Renal pelvis (tissue), 4 donors: ENCODE data around the gene TCF20. TPM values are rescaled to one million over a fixed set of nuclear protein-coding genes. Genes with fewer than 3 reads are reported as not detected.

Source experiments
- DNase-seq: peaks from one replicate; pipeline ENCODE4 v3.0.0-alpha.2; 2013
- polyA plus RNA-seq, 3 donors: library from polyadenylated mRNA; unstranded; fragments of 120-200 nt; gene quantifications; one replicate each; pipeline ENCODE4 v1.2.1, GENCODE V29; 2013; ENCODE audit not compliant: insufficient read length in 3 of 3

Gene TCF20
- polyA plus RNA-seq, 3 donors = 28.7 to 29.5 (median 29.2) TPM

DNA sequence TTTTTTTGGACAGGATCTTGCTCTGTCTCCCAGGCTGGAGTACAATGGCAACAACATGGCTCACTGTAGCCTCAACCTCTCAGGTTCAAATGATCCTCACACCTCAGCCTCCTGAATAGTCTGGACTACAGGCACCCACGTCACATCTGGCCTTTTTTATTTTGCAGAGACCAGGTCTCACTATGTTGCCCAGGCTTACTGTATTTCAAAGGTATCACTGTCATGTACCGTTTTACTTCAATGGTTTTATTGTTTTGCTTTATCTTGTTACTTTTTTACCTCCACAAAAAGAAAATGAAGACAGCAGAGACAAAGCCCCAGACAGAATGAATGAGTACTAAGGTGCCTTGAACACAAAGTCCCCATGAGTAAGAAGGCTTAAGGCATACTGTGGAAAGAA is 5.1 kb downstream of the TCF20 start:
- DNase-seq = no peak

DNA sequence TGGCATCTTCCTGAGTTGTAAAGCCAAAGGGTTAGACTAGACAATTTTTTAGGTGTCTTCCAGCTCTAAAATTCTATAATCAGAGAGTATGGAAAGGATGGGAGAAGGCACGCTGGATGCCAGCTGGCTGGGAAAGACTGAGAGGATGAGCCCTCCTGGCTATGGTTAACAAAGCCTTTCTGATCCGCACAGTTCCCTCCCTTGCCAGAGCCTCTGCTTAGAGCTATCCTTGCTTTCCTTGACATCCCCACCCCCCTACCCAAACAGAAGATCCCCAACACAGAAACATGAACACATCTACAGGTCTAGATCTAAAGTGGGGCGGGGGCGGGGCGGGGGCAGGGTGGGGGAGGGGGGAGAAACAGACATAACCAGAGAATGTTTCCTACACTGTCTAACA is 6.5 kb downstream of the TCF20 start:
- DNase-seq = no peak

DNA sequence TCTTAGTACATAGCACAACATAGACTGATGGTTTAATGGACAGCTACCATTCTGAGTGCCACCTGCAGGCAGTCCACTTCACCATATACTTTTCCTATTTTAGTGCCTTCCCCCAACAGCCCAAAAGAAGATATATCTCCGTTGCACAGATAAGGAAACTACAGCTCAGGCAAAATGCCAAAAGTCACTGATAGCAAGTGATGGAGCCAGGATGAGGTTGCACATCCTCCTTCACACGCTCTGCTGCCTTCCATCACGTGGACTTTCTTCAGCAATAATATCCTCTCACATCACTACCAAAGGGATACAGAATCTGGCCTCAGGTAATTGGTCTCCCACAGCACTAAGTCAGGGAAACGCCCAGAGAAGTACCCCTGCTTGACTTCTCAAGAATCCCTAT is 7.5 kb downstream of the TCF20 start:
- no peak for DNase-seq

DNA sequence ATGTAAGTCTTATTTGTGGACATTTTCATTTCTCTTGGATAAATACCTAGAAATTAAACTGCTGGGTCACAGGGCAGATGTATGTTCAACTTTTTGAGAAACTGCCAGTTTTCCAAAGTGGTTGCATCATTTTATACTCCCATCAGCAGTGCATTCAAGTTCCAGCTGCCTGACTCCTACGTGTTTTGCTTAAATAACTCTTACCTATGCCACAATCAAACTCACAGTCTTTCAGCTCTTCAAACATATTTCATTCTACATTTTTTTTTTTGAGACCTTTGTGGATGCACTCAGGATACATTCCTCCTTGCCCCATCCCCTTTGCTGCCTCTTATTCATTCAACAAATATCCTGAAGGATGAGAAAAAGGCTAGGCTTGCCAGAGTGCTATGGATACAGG is 9.2 kb downstream of the TCF20 start:
- DNase-seq = no peak

DNA sequence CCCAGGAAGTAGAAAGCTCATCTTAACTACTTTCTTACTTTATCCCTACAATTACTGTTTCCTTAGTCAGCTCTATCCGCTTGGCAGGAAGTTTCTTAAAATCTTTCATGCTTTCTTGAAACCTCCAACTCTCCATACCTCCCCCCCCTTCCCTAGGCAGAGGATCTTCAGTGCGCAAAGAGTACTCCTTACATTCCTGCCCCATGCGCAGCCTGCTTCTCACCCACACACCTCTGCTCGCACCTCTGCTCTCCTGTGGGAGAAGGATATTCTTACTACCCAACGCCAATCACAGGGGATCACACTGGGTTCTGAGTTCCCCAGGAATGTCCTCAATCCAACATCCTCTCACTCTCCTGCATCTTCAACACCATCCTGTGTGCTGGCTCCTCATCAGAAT is 12.3 kb downstream of the TCF20 start:
- DNase-seq = no peak

DNA sequence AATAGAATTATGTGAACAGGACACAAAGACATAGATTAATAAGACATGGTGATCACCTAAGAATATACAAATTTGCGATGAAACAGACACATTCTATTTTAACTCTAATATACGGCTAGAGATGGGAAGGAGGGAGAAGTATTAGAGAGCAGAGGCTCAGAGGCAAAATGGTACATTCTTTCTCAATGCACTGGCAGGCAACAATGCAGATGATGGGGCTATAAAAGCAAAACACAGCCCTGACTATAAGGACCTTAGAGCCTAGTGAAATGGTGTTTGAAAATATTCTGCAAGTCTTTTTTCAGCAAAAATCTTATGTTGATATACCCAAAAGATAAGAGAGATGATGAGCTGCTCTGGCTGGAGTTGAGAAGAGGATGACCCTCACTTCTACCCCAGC is 13.1 kb downstream of the TCF20 start:
- DNase-seq = no peak

DNA sequence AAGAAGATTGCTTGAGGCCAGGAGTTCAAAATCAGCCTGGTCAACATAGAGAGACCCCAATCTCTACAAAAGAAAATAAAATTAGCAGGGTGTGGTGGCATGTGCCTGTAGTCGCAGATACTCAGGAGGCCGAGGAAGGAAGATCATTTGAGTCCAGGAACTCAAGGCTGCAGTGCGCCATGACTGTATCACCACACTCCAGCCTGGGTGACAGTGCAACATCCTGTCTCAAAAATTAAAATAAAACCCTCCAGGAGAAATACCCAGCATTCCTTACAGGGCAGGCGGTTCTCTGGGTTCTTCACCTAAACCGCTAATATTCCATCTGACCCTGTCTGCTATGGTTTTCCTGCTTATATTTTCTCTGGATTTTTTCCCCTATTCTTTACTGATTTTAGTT is 13.5 kb downstream of the TCF20 start:
- no peak for DNase-seq

DNA sequence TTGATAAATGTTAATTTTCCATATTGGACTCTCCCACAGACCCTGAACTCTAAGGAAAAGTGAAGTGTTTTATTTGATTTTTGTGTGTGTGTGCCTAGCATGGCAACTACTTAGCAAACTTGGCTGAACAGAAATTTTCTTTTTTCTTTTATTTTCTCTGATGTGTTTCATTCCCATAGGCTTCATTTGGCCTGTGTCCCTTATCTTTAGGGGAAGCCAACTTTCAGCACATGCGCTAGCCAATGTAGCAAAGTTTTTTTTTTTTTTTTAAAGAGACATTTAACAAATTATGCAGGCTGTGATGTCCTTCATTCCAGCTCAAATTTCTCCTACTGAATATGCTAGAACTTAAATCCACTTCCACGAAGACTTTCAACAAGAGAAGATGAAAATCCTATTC is 14.2 kb downstream of the TCF20 start:
- DNase-seq = no peak

DNA sequence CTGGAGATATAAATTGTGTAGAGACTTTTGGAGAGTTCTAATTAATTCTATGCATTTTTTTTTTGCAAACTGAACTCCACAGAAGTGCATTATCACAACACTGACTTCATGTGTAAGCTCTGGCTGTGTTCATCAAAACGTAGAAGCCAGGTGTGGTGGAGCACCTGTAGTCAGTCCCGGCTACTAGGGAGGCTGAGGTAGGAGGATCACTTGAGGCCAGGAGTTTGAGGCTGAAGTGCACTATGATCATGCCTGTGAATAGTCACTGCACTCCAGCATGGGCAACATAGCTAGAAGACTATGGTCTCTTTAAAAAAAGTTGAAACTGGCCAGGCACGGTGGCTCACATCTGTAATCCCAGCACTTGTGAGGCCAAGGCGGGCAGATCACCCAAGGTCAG is 20.6 kb downstream of the TCF20 start:
- no peak for DNase-seq

DNA sequence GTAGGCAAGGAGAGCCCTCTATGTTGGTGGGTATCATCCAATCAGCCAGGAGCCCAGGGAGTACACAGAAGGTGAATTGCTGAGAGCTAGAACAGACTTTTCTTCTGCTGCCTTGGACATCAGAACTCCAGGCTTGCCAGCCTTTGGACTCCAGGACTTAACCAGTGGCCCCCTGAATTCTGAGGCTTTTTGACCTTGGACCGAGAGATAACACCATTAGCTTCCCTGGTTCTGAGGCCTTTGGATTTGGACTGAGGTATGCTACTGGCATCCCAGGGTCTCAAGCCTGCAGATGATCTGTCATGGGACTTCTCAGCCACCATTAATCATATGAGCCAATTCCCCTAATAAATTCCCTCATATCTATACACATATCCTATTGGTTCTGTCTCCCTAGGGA is 21.5 kb downstream of the TCF20 start:
- no peak for DNase-seq

DNA sequence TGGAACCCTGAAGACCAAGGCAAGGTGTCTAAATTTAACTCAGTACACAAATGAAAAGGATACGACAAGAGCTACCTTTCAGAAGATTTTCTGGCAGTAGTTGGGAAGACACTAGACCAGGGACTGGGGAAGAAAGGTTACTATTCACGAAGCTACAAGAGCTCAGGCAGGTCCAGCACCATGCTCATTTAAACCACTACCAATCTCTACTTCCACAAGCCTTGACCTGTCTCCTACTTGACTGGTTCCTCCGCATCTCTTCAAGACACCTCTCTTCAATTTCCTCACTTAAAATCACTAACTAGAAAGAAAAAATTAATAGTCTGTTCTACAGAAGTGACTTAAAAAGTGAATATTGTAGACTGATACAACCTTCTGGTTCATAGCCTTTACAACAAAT is 22.9 kb downstream of the TCF20 start:
- DNase-seq = no peak

DNA sequence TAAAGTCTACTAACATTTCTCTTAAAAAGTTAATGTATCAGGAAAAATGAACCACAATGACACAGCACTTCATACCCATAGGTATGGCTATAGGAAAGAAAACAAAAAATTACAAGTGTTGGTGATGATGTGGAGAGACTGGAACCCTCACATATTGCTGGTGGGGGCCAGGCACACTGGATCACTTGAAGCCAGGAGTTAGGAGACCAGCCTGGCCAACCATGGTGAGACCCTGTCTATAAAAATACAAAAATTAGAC is 26.7 kb downstream of the TCF20 start:
- no peak for DNase-seq

DNA sequence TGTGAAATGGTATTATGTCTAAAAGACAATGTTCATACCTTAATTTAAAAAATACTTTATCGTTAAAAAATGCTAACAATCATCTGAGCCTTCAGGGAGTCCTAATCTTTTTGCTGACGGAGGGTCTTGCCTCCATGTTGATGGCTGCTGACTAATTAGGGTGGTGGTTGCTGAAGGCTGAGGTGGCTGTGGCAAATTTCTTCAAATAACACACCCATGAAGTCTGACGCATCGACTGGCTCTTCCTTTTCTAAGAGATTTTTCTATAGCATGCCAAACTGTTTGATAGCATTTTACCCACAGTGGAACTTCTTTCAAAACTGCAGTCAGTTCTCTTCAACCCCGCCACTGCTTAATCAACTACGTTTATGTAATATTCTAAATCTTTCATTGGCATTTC is 33.6 kb downstream of the TCF20 start:
- no peak for DNase-seq

DNA sequence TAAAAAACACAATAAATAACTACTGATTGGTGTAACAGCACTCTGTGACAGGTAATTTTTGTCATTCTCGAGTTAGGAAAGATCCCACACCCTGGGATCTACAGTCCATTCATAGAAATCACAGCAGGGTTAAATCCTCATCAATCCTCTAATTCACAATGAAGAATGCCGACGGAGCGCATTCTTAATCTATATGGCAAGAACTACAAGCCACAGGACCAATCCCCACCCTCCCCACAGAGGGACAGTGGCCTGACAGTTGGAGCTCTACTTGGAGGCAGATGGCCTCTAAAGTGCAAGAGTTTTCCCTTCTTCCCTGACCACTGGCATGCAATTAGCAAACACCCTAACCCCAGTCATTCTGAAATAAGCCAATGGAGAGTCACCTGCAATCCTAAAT is 34.2 kb downstream of the TCF20 start:
- DNase-seq = no peak

DNA sequence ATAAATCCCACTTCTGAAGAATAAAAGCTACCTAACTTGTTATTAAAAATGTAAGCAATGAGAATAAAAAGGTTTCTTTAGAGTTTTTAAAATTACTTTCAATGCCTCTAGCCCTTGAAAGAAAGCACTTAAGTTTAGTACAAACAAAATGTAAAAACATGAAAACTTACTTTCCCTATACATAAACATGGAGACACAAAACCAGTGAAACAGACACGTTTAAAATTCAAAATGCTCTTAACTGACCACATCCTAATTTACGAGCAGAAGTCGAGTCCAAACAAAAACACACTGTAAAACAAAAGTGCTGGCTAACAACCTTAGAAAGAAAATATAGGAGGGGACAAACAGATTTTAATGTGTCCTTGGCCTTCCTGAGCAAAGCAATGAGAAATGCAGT is 36.6 kb downstream of the TCF20 start:
- DNase-seq = no peak

DNA sequence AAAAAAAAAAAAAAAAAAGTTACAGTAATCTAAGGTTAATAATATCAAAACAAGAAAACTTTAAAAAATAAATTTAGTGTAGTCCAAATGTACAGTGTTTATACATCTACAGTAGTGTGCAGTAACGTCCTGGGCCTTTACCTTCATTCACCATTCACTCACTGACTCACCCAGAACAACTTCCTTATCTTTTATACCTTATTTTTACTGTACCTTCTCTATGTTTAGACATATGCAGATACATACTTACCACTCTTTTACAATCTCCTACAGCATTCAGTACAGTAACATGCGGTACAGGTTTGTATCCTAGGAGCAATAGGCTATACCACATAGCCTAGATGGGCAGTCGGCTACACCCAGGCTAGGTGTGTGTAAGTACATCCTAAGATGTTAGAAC is 38.5 kb downstream of the TCF20 start:
- no peak for DNase-seq

DNA sequence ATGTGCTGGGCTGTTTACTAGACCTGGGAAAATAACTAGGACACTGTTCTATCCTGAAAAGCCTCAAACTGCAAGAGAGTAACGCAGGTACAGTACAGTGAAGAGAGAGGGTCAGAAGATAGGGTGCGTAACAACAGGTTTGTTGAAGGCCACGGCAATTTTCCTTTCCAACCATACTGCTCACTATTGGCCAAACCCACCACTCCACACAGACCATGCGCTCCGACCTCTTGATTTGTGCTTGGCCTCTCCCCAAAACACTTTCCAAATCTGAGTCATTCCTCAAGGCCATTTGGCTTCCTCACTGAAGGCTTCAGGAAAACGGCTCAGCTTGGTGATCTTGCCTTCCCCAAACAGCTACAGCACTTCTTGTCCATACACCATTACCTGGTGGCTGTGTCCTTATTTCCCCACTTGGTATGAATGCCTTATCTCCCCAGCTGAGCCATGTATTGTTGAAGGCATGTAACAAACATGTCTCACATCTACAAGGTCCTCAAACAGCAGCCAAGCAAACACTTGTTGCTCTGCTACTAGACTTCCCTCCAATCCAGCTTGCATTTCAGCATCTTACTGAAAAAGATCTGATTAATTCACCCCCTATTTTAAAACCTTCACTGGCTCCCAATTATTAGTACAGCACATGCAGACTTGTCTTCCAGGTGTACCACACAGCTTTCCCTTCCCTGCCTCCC is 40.9 kb downstream of the TCF20 start:
- no peak for DNase-seq

DNA sequence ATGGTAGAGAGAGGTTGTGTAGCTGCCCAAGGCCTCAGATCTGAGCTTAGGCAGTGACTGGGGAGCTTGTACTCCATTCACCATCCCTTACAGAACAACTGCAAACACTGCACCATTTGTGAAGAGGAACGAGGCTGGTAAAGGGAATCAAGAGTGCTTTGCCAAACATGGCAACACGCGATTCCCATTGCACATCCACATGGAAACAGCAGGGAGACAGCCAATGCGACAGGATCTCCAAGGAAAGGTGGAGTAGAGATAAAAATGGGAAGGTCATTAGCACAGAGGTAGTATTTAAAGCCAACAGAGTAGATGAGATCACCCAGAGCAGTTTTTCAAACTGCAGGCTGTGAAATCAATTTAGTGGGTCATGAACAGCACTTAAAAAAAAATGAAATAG is 42.0 kb downstream of the TCF20 start:
- DNase-seq = no peak

DNA sequence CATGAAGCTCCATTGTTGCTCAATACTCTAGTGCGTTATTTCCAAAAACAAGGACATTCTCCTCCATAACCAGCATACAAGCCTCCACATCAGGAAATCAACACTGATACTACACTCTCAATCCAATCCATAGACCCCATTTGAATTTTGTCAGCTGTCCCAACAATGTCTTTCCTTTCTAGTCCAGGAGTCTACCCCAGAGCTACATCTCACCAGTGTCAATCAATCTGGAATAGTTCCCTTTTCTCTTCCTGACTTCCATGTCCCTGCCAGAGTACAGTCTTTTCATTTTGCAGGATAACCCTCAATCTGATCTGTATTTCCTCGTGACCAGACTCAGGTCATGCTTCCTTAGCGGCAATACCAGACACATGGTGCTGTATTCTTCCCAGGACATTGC is 43.0 kb downstream of the TCF20 start:
- no peak for DNase-seq

DNA sequence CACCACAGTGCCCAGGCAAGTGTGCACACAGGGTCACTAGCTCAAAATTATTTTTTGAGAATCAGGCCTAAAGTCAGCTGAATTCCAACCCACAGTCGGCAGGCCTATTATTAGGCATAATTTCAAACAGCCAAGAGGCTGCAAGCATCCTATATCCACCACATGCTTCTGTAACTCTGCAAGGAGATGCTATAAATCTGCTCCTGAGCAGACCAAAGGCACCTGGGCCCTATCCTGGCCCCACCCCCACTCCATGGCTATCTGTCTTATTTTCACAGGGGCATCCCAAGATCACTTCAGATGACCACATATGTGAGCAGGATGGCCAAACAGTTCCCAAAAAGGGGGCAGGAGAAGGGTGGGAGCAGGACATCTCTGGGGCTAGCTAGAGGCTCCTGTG is 44.6 kb downstream of the TCF20 start:
- DNase-seq = no peak

DNA sequence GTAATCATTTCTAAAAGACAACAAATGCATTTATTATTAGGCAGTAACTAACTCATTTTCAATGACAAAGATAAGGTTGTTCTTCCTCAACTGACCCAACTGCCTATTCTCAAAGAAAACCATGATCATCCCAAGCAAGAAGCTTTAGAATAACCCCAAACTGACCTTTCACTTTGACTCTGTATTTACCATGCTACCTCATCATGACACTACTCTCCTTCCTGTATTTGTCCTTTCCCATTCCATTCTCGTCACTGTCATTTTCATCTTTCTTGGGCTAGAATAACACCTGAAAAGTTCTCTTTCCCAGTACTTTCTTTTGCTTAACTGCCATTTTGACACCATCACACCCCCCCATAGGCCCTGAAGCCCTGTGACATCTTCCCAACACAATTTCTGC is 48.3 kb downstream of the TCF20 start:
- DNase-seq = no peak
